NCI-H524 (cell line): ENCODE results near the gene KPNA1.
A peak's percentile ranks its signal among the peaks of the same experiment; 100 is the strongest.

ENCODE experiments used
- DNase-seq, 2 experiments: peaks; one replicate each; lab custom pipeline; 2025; lab: John Stamatoyannopoulos, UW

The KPNA1 gene

GRCh38 chr3:122514123-122515019, at the start of gene KPNA1:
KPNA1 (minus strand) TSS chr3:122514939; CDS start chr3:122496565, 18,374 bp downstream.
- peak; percentile 84 to 92 for DNase-seq

GRCh38 chr3:122564155-122564912, 49.6 kb upstream of the KPNA1 start, which contains the start of the genes DTX3L and PARP9:
DTX3L (plus strand) TSS chr3:122564338; CDS start chr3:122564427, 89 bp downstream.
PARP9 (minus strand) TSS chr3:122564300; CDS start chr3:122559620, 4,680 bp downstream.
- peak; percentile 53 to 67 for DNase-seq

- no peak for DNase-seq
Measured at GRCh38 chr3:122563717-122564025, 48.9 kb upstream of the KPNA1 start.

GRCh38 chr3:122562923-122563716, 48.4 kb upstream of the KPNA1 start:
- DNase-seq: no peak

GRCh38 chr3:122560680-122561079, 45.9 kb upstream of the KPNA1 start:
- peak; percentile 40 to 82 for DNase-seq

- DNase-seq: no peak
Measured at GRCh38 chr3:122559906-122560305, 45.2 kb upstream of the KPNA1 start.

GRCh38 chr3:122558605-122559004, 43.9 kb upstream of the KPNA1 start:
- no peak for DNase-seq

GRCh38 chr3:122557356-122557755, 42.6 kb upstream of the KPNA1 start:
- no peak for DNase-seq

GRCh38 chr3:122555275-122556071, 40.7 kb upstream of the KPNA1 start:
- no peak for DNase-seq

- no peak for DNase-seq
Measured at GRCh38 chr3:122553171-122553570, 38.4 kb upstream of the KPNA1 start.

- no peak for DNase-seq
Measured at GRCh38 chr3:122548619-122549018, 33.9 kb upstream of the KPNA1 start.

GRCh38 chr3:122548076-122548475, 33.3 kb upstream of the KPNA1 start:
- no peak for DNase-seq

GRCh38 chr3:122546151-122546550, 31.4 kb upstream of the KPNA1 start:
- no peak for DNase-seq

GRCh38 chr3:122538956-122539490, 24.3 kb upstream of the KPNA1 start:
- no peak for DNase-seq

GRCh38 chr3:122536632-122537001, 21.9 kb upstream of the KPNA1 start:
- no peak for DNase-seq

- no peak for DNase-seq
Measured at GRCh38 chr3:122535964-122536631, 21.4 kb upstream of the KPNA1 start.

GRCh38 chr3:122533931-122534334, 19.2 kb upstream of the KPNA1 start:
- no peak for DNase-seq

- no peak for DNase-seq
Measured at GRCh38 chr3:122533480-122533879, 18.7 kb upstream of the KPNA1 start.

- DNase-seq: no peak
Measured at GRCh38 chr3:122530164-122530563, 15.4 kb upstream of the KPNA1 start.

- no peak for DNase-seq
Measured at GRCh38 chr3:122523317-122523716, 8.6 kb upstream of the KPNA1 start.

- no peak for DNase-seq
Measured at GRCh38 chr3:122520861-122521260, 6.1 kb upstream of the KPNA1 start.
